HEK293 (cell line): ENCODE data around the gene SRPX.

Source experiments
- BCL11B ChIP-seq: fragments of 450-650 bp; formaldehyde crosslinking; IDR thresholded peaks from 2 replicates; pipeline ENCODE4 v1.5.1; 2016; ENCODE audit warnings: low read depth, missing biosample characterization, missing genetic modification characterization
- ZNF121 ChIP-seq: fragments of 450-650 bp; formaldehyde crosslinking; IDR thresholded peaks from 2 replicates; pipeline ENCODE4 v1.5.1; 2016; ENCODE audit warnings: missing biosample characterization, missing genetic modification characterization
- ZNF155 ChIP-seq: fragments of 450-650 bp; formaldehyde crosslinking; IDR thresholded peaks from 2 replicates; pipeline ENCODE4 v1.5.1; 2016; ENCODE audit warnings: missing biosample characterization, missing genetic modification characterization
- ZNF239 ChIP-seq: fragments of 450-650 bp; formaldehyde crosslinking; IDR thresholded peaks from 2 replicates; pipeline ENCODE4 v1.5.1; 2016; ENCODE audit warnings: missing biosample characterization, missing genetic modification characterization
- ZNF248 ChIP-seq: fragments of 450-650 bp; formaldehyde crosslinking; IDR thresholded peaks from 2 replicates; pipeline ENCODE4 v1.5.1; 2017; ENCODE audit warnings: missing biosample characterization, missing genetic modification characterization
- TF ChIP-seq, protein P1 (sequence below): fragments of 450-650 bp; formaldehyde crosslinking; IDR thresholded peaks from 2 replicates; pipeline ENCODE4 v1.5.1; 2016; ENCODE audit warnings: missing biosample characterization, missing genetic modification characterization

DNA sequence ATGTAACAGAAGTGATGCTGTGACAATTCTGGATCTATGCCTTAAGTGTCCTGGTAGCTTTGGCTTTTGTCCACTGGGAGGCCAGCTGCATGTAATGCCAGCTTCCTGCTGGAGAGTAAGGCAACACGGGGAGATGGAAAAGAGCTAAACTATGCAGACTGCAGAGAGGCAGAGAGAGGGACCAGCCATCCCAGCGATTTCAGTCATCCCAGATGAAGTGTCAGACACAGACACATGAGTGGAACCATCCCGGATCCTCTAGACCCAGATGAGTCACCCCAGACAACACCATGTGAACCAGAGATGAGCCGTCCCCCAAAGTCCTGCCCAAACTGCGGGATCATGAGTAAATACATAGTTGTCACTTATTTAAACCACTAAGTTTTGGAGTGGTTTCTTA lies 14.6 kb downstream of the SRPX start:
- TF ChIP-seq, protein P1, sequence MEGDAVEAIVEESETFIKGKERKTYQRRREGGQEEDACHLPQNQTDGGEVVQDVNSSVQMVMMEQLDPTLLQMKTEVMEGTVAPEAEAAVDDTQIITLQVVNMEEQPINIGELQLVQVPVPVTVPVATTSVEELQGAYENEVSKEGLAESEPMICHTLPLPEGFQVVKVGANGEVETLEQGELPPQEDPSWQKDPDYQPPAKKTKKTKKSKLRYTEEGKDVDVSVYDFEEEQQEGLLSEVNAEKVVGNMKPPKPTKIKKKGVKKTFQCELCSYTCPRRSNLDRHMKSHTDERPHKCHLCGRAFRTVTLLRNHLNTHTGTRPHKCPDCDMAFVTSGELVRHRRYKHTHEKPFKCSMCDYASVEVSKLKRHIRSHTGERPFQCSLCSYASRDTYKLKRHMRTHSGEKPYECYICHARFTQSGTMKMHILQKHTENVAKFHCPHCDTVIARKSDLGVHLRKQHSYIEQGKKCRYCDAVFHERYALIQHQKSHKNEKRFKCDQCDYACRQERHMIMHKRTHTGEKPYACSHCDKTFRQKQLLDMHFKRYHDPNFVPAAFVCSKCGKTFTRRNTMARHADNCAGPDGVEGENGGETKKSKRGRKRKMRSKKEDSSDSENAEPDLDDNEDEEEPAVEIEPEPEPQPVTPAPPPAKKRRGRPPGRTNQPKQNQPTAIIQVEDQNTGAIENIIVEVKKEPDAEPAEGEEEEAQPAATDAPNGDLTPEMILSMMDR (tag by site-specific recombination), result no peak
- TF ChIP-seq ZNF239 (tag by site-specific recombination) (no peak), BCL11B (tag by site-specific recombination) (no peak), ZNF155 (tag by site-specific recombination) (no peak), ZNF121 (tag by site-specific recombination) (no peak), ZNF248 (tag by site-specific recombination) (no peak)
